Pulmonary artery endothelial cell (primary cell): ENCODE results near the gene CEP41. TPM values are rescaled to one million over a fixed set of nuclear protein-coding genes. Genes with fewer than 3 reads are reported as not detected.
"Not testable (repeated sequence)": the region's sequence is repeated elsewhere in the genome, so short reads cannot be mapped to it uniquely, and the experiment has no call there.

ENCODE experiments used
- DNase-seq: peaks from one replicate; pipeline ENCODE4 v3.0.0-alpha.2; 2011; ENCODE audit warnings: low read depth, low spot score
- total RNA-seq: library from RNA; depleted of rRNA; stranded (reverse); fragments of >200 nt; gene quantifications from 2 replicates; pipeline ENCODE4 v1.2.3, GENCODE V29; 2014

CEP41 gene
- total RNA-seq, 1 donor from 2014 or later, result 6.3 TPM

DNA sequence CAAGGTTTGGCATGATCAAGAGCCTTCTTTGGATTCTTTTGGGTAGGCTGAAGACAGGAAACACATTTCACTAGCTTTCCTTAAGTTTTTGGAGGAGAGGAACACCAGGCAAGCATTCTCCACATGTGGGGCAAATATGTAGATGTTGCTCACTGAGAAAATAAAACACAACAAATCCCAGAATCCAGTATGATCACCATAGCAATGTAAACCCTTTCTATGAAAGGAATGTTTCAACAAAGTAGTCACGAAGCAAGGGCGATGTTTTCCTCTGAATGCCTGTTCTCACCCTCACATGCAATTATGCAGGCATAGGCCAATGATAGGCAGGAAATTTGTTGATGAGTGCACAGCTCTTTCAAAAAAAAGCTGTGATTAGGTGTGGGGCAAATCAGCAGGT is 20.5 kb upstream of the CEP41 start:
- DNase-seq, result no peak

DNA sequence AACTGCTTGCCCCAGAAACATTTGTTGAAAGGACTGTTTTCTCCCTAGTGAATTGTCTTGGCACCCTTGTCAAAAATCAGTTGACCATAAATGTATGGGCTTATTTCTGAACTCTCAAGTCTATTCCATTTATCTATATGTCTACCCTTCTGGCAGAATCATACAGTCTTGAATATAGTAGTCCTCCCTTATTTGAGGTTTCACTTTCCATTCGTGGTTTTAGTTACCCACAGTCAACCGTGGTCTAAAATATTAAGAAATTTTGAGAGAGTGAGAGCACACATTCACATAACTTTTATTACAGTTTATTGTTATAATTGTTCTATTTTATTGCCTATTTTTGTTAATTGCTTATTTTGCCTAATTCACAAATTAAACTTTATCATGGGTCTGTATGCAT is 17.4 kb upstream of the CEP41 start:
- DNase-seq, result no peak

DNA sequence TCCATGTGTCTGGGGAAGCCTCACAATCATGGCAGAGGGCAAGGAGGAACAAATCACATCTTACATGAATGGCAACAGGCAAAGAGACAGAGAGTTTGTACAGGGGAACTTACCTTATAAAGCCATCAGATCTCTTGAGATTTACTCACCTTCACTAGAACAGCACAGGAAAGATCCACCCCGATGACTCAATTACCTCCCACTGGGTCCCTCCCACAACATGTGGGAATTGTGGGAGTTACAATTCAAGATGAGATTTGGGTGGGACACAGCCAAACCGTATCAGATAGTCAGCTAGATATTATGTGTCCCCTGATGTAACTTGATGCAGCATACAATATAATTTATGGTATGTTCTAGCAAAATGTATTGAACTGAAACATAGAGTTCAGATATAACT is 14.1 kb upstream of the CEP41 start:
- DNase-seq, result no peak

DNA sequence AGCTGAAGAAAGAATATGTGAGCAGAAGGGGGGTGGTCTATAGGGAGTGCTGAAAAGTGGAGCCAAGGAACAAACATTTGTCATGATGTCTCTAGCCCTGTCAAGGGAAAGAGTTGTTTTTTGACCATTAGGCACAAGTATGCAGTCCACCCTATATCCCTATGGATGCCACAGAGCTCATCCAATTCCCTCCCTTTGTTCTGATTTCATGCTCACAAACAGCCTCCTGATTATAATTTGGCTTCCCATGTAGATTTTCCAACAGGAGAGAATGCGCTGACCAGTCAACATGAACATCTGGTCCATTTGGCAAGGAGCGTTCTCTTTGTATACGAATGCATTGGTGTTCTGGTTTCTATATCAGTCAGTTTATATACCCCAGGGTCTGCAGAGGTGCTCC is 12.1 kb upstream of the CEP41 start:
- no peak for DNase-seq

DNA sequence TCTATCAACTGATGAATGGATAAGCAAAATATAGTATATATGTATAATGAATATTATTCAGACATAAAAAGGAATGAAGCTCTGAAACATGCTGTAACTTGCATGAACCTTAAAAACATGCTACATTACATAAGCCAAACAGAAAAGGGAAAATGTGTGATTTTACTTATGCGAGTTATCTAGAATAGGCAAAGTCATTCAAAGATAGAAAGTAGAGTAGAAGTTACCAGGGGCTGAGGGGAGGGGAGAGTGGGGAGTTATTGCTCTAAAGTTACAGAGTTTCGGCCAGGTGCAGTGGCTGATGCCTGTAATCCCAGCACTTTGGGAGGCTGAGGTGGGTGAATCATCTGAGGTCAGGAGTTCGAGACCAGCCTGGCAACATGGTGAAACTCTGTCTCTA is 10.5 kb upstream of the CEP41 start:
- DNase-seq, result not testable (repeated sequence)

DNA sequence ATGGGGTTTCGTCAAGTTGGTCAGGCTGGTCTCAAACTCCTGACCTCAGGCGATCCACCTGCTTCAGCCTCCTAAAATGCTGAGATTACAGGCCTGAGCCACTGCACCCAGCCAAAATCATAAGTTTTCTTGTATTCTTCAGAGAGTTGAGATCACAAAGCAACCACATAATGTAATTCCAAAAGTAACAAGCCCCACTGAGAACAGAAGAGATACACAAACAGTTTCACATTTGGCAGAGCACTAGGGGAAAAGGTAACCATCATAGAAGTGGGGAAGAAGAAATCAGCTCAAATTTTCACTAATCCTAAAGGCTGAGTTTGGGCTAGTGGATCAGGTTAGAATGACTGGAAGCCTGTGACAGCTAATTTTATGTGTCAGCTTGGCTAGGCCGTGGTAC is 5.4 kb upstream of the CEP41 start:
- no peak for DNase-seq

DNA sequence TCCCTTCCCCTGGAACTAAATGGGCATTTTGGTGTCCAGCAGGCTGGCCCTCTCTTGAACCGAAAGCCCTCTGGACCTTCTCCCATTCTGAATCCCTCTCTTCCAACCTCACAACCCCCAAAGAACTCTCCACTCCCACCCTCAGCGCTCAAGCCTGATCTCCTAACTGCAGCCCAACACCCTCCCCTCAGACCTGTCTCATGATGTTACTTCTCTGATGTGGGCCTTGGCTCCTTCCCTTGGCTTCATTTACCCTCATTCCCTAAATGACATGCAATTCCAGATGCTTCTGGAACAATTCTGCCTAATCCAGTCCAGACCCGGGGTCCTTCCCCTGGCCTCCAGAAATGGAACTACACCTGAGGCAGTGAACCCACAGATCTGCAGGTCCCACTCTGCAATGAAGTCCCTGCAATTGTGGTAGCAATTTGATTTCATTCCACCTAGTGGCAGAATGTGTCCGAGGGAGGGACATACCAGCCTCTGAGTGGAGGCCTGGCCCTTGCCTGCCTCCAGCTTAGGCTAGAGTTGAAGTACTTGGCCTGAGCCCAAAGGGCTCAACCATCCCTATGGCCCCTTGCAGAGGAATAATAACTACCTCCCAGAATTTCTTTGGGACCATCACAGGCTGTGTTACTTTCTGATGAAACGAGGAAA is 4.1 kb upstream of the CEP41 start:
- no peak for DNase-seq

DNA sequence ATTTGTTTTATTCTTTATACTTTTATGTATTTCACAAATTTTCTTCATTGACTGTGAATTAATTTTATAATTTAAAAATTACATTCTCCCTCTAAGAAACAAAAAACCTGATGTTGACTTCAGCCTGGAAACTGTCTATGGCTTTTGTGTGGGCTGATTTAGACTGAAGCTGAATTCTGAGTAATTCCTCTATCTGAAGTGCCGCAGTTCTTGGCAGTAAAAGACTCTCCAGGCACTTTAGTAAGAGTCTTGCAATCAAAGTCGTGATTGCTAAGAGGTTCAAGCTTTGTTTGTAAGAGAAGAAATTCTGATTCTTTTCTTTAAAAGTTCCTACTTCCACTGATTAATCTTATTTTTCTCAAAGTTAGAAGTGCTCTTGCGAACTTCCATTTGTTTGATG is 3.4 kb upstream of the CEP41 start:
- no peak for DNase-seq

DNA sequence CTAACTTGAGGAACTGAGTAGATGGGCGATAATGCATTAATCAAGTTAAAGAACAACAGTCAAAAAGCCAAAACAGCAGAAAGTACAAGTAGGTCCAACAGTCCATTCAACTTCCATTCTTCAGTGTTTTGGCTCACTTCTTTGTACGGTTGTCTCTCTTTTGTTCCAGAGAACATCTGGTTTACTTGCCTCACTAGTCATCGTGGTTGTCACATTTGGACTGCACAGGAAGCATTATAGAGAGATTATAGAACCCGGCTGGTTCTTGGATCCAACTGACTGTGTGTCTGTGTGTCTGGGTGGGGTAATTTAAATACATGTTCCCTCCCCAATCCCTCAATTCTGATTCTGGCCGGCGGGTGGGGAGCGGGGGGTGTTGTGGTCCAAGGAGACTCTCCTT is 1.8 kb upstream of the CEP41 start:
- no peak for DNase-seq

DNA sequence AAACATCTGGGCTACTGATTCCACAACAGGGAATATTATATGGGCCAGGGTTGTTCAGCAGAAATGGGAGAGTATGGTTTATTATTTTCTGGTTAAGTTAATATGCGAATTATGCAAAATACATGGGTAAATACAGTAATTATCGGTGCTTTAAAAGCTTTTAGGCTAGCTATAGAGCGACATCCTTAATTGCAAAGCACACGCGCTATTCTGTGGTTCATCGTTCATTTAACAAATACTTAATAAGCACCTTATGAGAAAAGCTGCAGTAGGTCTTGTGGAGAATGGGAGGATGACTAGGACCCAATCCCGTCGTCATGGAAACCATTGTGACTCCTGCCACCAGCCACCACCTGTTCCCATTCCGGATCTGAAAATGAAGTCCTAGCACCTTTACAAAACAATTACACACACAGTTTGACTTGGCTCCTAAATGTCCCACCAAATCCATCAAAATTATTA is 623 bp upstream of the CEP41 start:
- DNase-seq, result no peak

DNA sequence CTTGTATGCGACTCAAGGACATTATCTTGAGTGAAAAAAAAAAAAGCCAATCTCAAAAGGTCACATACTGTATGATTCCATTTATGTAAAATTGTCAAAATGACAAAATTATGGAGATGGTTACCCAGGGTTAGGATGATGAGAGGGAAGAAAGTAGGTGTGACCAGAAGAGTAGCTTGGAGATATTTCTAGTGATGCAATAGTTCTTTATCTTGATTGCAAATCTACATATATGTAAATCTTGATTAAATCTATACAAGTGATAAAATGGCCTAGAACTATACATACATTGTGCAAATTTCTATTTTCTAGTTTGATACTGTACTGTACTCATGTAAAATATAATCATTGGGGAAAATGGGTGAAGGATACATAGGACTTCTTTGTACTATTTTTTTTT is 4.6 kb downstream of the CEP41 start:
- no peak for DNase-seq

DNA sequence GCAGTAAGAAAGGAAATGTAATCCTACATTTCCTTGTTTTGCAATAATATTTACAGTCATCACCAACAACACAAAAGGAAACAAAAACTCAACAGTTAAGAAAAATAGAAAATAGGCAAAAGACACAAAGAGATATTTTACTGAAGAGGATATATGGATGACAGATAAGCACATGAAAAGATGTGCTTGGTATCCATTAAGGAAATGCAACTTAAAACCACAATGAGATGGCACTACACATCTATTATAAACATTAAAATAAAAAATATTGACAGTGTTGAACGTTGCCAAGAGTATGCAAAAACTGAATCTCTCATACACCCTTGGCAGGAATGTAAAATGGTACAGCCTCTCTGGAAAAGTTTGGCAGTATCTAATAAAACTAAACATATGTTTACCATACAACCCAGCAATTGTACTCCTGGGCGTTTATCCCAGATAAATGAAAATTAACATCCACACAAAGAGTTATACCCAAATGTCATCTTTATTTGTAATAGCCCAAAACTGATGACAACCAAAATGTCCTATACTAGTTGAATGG is 5.4 kb downstream of the CEP41 start:
- DNase-seq, result no peak

DNA sequence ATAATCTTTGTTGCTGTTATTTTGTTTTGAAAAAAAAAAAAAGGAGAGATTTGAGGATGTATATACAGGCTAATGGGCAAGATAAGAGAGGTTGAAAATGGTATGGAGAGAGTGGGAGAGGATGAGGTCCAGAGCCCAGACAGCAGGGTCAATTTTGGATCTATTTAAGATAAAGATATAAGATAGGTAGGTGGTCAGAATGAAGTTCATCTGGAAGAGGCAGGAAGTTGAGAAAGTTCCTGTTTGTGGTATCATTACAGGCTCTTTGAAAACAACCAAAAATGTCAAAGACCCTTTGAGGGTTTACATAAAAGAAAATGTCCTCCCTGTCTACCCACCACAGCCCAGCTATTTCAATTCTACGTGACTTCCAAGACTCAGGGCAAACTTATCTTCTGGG is 7.5 kb downstream of the CEP41 start:
- DNase-seq, result no peak

DNA sequence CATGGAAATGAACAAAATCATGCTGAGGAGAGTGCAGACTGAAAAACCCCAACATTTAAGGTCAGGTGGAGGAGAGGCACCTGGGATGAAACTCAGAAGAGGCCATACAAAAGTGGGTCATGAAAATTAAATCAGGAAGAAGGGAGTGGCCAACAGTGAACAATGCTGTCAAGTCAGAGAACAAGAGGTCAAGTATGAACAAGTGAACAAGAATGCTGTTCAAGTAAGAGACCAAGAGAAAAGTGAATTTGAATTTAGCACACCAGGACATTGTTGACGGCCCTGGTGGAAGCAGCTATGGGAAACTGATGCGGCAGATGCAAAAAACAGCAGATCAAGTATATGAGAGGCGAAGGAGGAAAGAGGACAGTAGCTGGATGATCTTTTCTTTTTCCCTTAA is 7.9 kb downstream of the CEP41 start:
- DNase-seq, result no peak

DNA sequence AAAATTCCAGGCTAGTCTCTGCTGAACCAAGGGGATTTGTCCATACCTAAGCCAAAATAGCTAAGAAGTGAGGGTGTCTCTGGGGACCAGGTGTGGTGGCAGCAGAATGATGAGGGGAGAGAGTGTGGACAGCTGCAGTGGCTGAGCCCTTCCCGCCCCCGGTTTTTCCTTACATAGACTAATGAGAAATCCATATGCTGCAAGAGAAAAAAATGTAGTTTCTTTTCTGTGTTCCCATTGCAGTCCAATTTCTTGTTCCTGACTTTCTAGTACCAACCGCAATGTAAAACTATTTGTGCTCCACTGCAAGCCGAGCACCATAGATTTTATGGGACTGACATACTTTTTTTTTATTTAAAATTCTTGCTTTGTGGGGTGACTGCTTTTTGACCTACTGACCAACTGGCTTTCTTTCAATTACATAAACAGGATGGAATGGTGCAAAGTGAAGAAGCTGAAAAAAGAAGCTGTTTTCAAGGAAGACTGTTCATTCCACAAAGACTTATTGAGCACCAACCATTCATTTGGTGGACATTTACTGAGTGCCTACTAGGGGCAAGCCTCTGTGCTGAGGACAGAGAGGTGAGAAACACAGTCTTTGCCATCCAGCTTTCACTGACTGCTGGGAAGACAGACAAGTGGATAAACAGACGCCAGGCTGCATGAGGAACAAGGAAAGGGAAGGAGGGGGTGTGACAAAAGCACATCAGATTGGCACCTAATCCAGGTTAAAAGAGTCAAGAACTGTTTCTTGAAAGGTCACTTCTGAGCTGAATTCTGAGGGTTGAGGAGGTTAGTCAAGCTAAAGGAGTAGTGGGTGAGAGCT is 9.8 kb downstream of the CEP41 start:
- no peak for DNase-seq

DNA sequence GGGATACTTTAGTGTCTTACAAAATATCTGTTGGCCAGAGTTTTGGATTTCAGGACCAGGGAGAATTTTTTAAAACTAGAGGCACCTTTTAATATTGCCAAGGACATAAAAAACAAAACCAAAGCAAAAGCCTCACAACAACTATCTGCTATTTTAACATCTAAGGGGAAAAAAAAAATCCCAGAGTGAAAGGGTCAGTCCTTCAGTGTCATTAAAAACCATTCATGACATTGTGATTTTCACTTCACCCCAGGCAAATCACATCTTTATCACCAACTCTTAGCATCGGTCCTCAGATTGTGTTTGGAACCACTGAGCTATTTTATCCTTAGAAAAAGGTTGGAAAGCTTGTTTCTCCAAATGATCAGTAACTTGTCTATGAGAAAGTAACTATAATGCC is 10.7 kb downstream of the CEP41 start:
- DNase-seq, result no peak

DNA sequence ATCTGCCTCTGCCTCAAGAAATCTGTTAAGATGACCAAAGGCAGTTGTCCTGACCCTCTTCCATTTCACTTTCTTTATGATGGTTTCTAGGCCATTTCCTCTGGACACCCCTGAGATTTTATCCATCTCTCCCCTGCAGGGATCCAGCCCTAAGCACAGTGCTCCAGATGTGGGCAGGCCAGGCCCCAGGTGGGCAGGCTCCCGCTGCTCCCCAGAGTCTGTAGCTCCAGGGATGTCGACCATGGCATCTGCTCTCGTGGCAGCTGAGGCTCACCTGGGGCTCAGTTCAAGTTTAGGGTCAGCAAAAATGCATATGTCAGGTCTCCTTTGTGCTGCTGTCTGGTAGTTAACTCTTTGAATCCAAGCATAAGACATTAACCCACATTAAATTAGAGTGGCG is 11.8 kb downstream of the CEP41 start:
- no peak for DNase-seq

DNA sequence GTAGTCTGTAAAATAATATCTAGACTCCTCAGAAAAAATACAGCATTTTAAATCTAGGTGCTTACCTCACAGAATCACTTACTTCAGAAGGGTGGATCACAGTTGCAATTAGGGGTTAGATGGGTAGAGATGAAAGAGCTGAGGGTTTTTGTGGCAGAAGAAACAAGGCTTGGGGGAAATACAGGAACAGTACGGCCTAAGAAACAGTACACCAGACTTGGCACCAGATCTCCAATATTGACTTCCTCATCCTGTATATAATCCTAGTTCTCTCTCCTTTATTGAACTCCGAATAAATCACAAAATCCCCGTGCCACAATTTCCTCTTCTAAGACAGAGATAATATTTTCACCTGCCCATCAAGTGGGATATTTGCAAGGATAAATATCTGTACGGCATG is 14.3 kb downstream of the CEP41 start:
- no peak for DNase-seq

DNA sequence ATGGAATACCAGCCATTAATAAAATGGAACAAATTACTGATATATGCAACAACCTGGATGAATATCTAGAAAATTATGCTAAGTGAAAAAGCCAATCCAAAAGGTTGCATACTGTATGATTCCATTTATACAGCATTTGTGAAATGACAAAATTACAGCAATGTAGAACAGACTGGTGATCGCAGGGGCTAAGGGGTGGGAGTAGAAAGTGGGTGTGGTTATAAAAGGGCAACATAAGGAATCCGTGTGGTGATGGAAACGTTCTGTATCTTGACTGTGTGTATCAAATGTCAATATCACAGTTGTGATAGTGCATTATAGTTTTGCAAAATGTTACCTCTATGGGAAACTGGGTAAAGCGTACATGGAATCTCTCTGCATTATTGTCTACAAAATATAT is 15.0 kb downstream of the CEP41 start:
- DNase-seq, result no peak

DNA sequence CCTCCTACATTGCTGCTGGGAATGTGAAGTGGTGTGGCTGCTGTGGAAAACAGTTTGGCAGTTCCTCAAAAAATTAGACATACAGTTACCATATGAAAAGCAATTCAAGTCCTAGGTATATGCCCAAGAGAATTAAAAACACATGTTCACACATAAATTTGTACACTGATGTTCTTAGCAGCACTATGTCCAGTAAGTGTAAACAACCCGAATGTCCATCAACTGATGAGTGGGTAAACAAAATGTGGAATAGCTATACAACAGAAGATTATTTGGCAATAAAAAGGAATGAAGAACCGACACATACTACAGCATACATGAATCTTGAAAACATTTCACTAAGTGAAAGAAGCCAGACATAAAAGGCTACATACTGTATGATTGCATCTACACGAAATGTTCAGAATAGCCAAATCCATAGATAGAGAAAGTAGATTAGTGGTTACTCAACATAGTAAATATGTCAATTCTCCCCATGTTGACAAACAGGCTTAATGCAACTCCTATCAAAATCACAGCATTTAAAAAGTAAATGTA is 17.2 kb downstream of the CEP41 start:
- DNase-seq, result no peak

DNA sequence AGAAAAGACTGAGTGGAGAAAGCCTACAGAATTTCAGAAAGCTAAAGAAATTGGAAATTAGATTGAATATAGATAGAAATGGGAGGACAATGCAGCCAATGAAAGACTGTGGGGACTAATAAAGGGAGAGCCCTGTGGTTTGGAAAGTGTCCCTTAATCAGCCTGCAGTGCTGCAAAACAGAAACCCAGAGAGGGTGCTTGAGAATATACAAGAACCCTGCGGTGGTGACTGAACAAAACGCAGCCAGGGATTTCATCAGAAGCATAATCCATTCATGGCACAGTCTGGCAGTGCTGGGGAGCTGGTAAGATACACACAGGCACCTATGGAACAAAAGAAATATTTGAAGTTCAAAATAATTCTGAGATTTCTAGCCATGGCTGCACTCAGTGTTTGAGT is 19.1 kb downstream of the CEP41 start:
- no peak for DNase-seq

DNA sequence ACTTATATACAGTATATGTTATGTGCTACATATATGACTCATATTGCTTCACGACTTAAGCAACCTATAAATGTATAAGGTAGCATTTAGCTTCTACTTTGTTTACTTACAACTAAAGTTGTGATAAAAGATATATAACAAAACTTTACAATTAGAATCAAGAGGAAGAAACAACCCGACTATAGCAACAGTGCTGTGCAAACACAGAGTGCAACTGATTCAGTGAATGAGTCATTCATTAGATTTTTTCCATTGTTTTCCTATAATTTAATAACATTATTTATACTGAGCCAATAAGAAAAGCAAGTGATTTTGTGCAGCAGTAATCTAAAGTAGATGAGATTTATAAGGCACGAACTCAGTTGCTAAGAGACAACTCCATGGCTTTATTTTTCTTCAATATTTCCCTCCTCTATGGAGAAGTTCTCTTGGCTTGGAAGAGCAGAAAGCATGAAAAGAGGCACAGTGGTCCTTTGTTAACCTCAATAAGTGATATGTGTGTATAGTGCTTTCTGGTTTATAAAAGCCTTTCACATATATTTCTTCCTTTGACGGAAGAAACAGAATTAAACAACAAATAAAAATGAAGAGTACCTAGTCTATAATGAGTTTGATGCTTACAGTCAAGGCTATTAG is 19.8 kb downstream of the CEP41 start:
- peak; percentile 40 for DNase-seq
